Trophoblast cell (in vitro differentiated cells and primary cell): ENCODE results near the gene CNTN6.
"Not testable (repeated sequence)": the region's sequence is repeated elsewhere in the genome, so short reads cannot be mapped to it uniquely, and the experiment has no call there.

ENCODE experiments used
- DNase-seq, 2 donors: peaks; one replicate each; pipeline ENCODE4 v3.0.0-alpha.2; 2016
- H2AFZ ChIP-seq: 2 replicates; pipeline ENCODE4 v1.6.1; 2013; ENCODE audit warnings: low read length, moderate library complexity, mild to moderate bottlenecking; ENCODE audit not compliant: insufficient read depth, poor library complexity
- H2AK5ac ChIP-seq: 2 replicates; pipeline ENCODE4 v1.6.1; 2013; ENCODE audit warnings: mild to moderate bottlenecking, low read length
- H2BK120ac ChIP-seq: 2 replicates; pipeline ENCODE4 v1.6.1; 2013; ENCODE audit warnings: low read length, mild to moderate bottlenecking, moderate library complexity; ENCODE audit not compliant: insufficient read depth, poor library complexity
- H2BK12ac ChIP-seq: 2 replicates; pipeline ENCODE4 v1.6.1; 2013; ENCODE audit warnings: mild to moderate bottlenecking, low read length, moderate library complexity
- H2BK5ac ChIP-seq: 2 replicates; pipeline ENCODE4 v1.6.1; 2013; ENCODE audit warnings: low read length, low read depth, moderate library complexity, mild to moderate bottlenecking; ENCODE audit not compliant: poor library complexity
- H3K14ac ChIP-seq: 2 replicates; pipeline ENCODE4 v1.6.1; 2013; ENCODE audit warnings: mild to moderate bottlenecking, low read length
- H3K18ac ChIP-seq: 2 replicates; pipeline ENCODE4 v1.6.1; 2013; ENCODE audit warnings: mild to moderate bottlenecking, low read length
- H3K23ac ChIP-seq: 2 replicates; pipeline ENCODE4 v1.6.1; 2013; ENCODE audit warnings: low read length
- H3K27ac ChIP-seq: 2 replicates; pipeline ENCODE4 v1.5.1; 2013; ENCODE audit warnings: low read depth, mild to moderate bottlenecking, inconsistent platforms, low read length, moderate library complexity
- H3K27me3 ChIP-seq: 2 replicates; pipeline ENCODE4 v1.6.1; 2013; ENCODE audit warnings: inconsistent platforms, mild to moderate bottlenecking, low read length, moderate library complexity; ENCODE audit not compliant: insufficient read depth
- H3K36me3 ChIP-seq, 2 experiments: 1 replicate in 1 of 2; 2 replicates in 1 of 2; pipeline ENCODE4 v1.6.1; 2013; ENCODE audit warnings: low read length in 2 of 2, mild to moderate bottlenecking in 2 of 2, moderate library complexity in 1 of 2; ENCODE audit not compliant: insufficient read depth in 2 of 2, control insufficient read depth in 1 of 2
- H3K4ac ChIP-seq: 2 replicates; pipeline ENCODE4 v1.6.1; 2013; ENCODE audit warnings: low read depth, mild to moderate bottlenecking, low read length, moderate library complexity
- H3K4me1 ChIP-seq, 2 experiments: 1 replicate in 1 of 2; 2 replicates in 1 of 2; pipeline ENCODE4 v1.6.1; 2013; ENCODE audit warnings: low read length in 2 of 2, mild to moderate bottlenecking in 2 of 2, moderate library complexity in 1 of 2; ENCODE audit not compliant: insufficient read depth in 2 of 2, control insufficient read depth in 1 of 2
- H3K4me2 ChIP-seq: 2 replicates; pipeline ENCODE4 v1.6.1; 2013; ENCODE audit warnings: inconsistent platforms, mild to moderate bottlenecking, low read length, moderate library complexity
- H3K4me3 ChIP-seq: 2 replicates; pipeline ENCODE4 v1.5.1; 2013; ENCODE audit warnings: mild to moderate bottlenecking, low read depth, low read length, inconsistent platforms
- H3K79me1 ChIP-seq: one replicate; pipeline ENCODE4 v1.6.1; 2013; ENCODE audit warnings: low read length
- H3K79me2 ChIP-seq: 2 replicates; pipeline ENCODE4 v1.6.1; 2013; ENCODE audit warnings: low read length, mild to moderate bottlenecking; ENCODE audit not compliant: control insufficient read depth, insufficient read depth, poor library complexity
- H3K9ac ChIP-seq: 2 replicates; pipeline ENCODE4 v1.6.1; 2013; ENCODE audit warnings: mild to moderate bottlenecking, low read length
- H3K9me3 ChIP-seq: 2 replicates; pipeline ENCODE4 v1.6.1; 2013; ENCODE audit warnings: low read depth, mild to moderate bottlenecking, control low read depth, inconsistent platforms, low read length; ENCODE audit not compliant: insufficient read depth
- H4K12ac ChIP-seq: 2 replicates; pipeline ENCODE4 v1.6.1; 2013; ENCODE audit warnings: low read depth, mild to moderate bottlenecking, low read length, moderate library complexity
- H4K8ac ChIP-seq: 2 replicates; pipeline ENCODE4 v1.6.1; 2013; ENCODE audit warnings: low read depth, mild to moderate bottlenecking, low read length, moderate library complexity
- H4K91ac ChIP-seq: one replicate; pipeline ENCODE4 v1.6.1; 2013; ENCODE audit warnings: low read depth, mild to moderate bottlenecking, low read length, moderate library complexity
- WGBS: extraction: QIAGEN DNeasy Blood & Tissue Kit; methylation state at CpG from one replicate; pipeline ENCODE4 v1.1.7; 2013; ENCODE audit warnings: missing lambda C conversion rate; ENCODE audit not compliant: insufficient read length, insufficient coverage; ENCODE audit errors: extremely low coverage; 5-methylcytosine and 5-hydroxymethylcytosine counted together

Gene CNTN6

GRCh38 chr3:1375145-1375544 lies 282.3 kb downstream of the CNTN6 start:
- Histone ChIP-seq H3K79me1 (no peaks in the 10 kb centered on the region), H3K4me2 (no peak overlapping the region), H3K4ac (no peak overlapping the region), H3K4me3 (no peak overlapping the region), H3K27ac (no peak overlapping the region), H2BK5ac (no peak overlapping the region), H2AFZ (no peak overlapping the region), H3K4me1 (no peaks in the 10 kb centered on the region), H3K14ac (no peak overlapping the region), H3K9me3 (no peaks in the 10 kb centered on the region), H4K12ac (no peak overlapping the region), H4K91ac (no peak overlapping the region), H4K8ac (no peak overlapping the region), H3K9ac (no peak overlapping the region), H3K79me2 (no peaks in the 10 kb centered on the region), H3K27me3 (no peaks in the 10 kb centered on the region), H2BK120ac (no peak overlapping the region), H2AK5ac (no peak overlapping the region), H3K36me3 (no peaks in the 10 kb centered on the region), H3K18ac (no peak overlapping the region), H2BK12ac (no peak overlapping the region), H3K23ac (no peak overlapping the region)
- DNase-seq = no peak
- no CpG with 5 or more reads among the region's 1 CpG for WGBS

- Histone ChIP-seq H3K27ac (no peak overlapping the region), H2BK5ac (no peak overlapping the region), H3K79me2 (no peaks in the 10 kb centered on the region), H2AFZ (no peak overlapping the region), H3K4me3 (no peak overlapping the region), H3K4me1 (no peaks in the 10 kb centered on the region), H2BK12ac (no peak overlapping the region), H4K91ac (no peak overlapping the region), H3K79me1 (no peaks in the 10 kb centered on the region), H4K12ac (no peak overlapping the region), H3K9me3 (no peaks in the 10 kb centered on the region), H3K18ac (no peak overlapping the region), H2AK5ac (no peak overlapping the region), H3K23ac (no peak overlapping the region), H2BK120ac (no peak overlapping the region), H4K8ac (no peak overlapping the region), H3K4ac (no peak overlapping the region), H3K4me2 (no peak overlapping the region), H3K9ac (no peak overlapping the region), H3K36me3 (no peaks in the 10 kb centered on the region), H3K27me3 (no peaks in the 10 kb centered on the region), H3K14ac (no peak overlapping the region)
- no CpG with 5 or more reads among the region's 8 CpGs for WGBS
- no peak for DNase-seq
Observed at GRCh38 chr3:1380926-1381646, 288.3 kb downstream of the CNTN6 start.

- H3K9me3 ChIP-seq = no peaks in the 10 kb centered on the region
- H2AK5ac ChIP-seq = no peak overlapping the region
- no peak overlapping the region for H3K14ac ChIP-seq
- no peaks in the 10 kb centered on the region for H3K79me1 ChIP-seq
- H2BK12ac ChIP-seq = no peak overlapping the region
- H3K4me1 ChIP-seq = no peaks in the 10 kb centered on the region
- no peaks in the 10 kb centered on the region for H3K79me2 ChIP-seq
- no peak overlapping the region for H3K4ac ChIP-seq
- no peak overlapping the region for H4K91ac ChIP-seq
- no peak overlapping the region for H3K27ac ChIP-seq
- H2AFZ ChIP-seq = no peak overlapping the region
- H3K9ac ChIP-seq = no peak overlapping the region
- no peak for DNase-seq
- H3K4me3 ChIP-seq = no peak overlapping the region
- no peak overlapping the region for H3K4me2 ChIP-seq
- no peak overlapping the region for H2BK5ac ChIP-seq
- H3K36me3 ChIP-seq = no peaks in the 10 kb centered on the region
- WGBS = no CpG with 5 or more reads among the region's 5 CpGs
- no peak overlapping the region for H3K18ac ChIP-seq
- no peak overlapping the region for H4K8ac ChIP-seq
- no peak overlapping the region for H2BK120ac ChIP-seq
- H3K23ac ChIP-seq = no peak overlapping the region
- no peaks in the 10 kb centered on the region for H3K27me3 ChIP-seq
- H4K12ac ChIP-seq = no peak overlapping the region
Observed at GRCh38 chr3:1381647-1382036, 288.8 kb downstream of the CNTN6 start.

- H2BK5ac ChIP-seq, H3K36me3 ChIP-seq, H3K23ac ChIP-seq, H4K8ac ChIP-seq, H3K79me1 ChIP-seq, H3K4ac ChIP-seq, H4K12ac ChIP-seq, H3K79me2 ChIP-seq, H3K18ac ChIP-seq, H3K9ac ChIP-seq, H2AK5ac ChIP-seq, H3K9me3 ChIP-seq, H3K4me1 ChIP-seq, H2BK120ac ChIP-seq, H3K27ac ChIP-seq, H3K27me3 ChIP-seq, H4K91ac ChIP-seq, H3K14ac ChIP-seq, H2BK12ac ChIP-seq, H2AFZ ChIP-seq, H3K4me2 ChIP-seq, DNase-seq, H3K4me3 ChIP-seq: not testable (repeated sequence)
- no CpG with 5 or more reads among the region's 23 CpGs for WGBS
Observed at GRCh38 chr3:1387396-1387905, 294.6 kb downstream of the CNTN6 start.
